ENCODE data around the gene TUBB1.
A peak's percentile ranks its signal among the peaks of the same experiment; 100 is the strongest.

TUBB1 gene

GRCh38 chr20:58975353-58975752 lies 43.9 kb upstream of the TUBB1 start:
- no peaks in the 10 kb centered on the region for H3K4me1 ChIP-seq
- no peaks in the 10 kb centered on the region for H3K9me3 ChIP-seq
- no peaks in the 10 kb centered on the region for H3K27me3 ChIP-seq
- no peak overlapping the region for H3K4me3 ChIP-seq (ENCODE audit: low read depth, low read length)
- no peak for TF ChIP-seq CTCF (IDR thresholded peaks at IDR 0.05; ENCODE audit: low read depth, low read length)
- no peak for DNase-seq
- no peaks in the 10 kb centered on the region for H3K36me3 ChIP-seq

DNA sequence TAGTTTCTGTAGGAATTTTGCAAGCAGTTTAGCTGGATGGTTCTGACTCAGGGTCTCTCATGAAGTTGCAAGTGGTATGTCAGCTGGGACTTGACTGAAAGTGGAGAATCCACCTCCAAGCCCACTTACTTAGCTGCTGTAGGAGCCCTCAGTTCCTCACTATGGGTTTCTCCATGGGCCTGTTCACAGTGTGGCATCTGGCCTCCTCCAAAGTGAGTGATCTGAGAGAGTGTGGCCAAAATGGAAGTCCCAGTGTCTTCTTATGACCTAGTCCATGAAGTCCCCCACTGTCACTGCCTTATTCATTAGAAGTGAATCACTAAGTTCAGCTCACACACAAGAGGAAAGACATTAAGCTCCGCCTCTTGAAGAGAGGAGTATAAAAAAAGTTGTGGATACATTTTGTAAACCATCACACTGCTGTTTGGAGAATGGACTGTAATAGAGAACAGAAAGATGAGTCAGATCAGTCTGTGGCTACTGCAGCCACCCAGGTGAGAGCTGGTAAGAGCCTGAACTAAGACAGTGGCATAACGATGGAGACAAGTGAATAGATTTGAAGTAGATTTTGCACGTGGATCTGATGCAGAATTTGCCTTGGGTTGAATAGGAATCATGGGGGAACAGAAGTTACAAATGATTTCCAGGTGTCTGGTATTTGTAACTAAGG lies 43.0 kb upstream of the TUBB1 start:
- no peak for DNase-seq
- no peak for TF ChIP-seq CTCF (IDR thresholded peaks at IDR 0.05; ENCODE audit: low read depth, low read length)
- no peaks in the 10 kb centered on the region for H3K9me3 ChIP-seq
- H3K36me3 ChIP-seq = no peaks in the 10 kb centered on the region
- no peaks in the 10 kb centered on the region for H3K27me3 ChIP-seq
- no peak overlapping the region for H3K4me3 ChIP-seq (ENCODE audit: low read depth, low read length)
- no peaks in the 10 kb centered on the region for H3K4me1 ChIP-seq

GRCh38 chr20:58978351-58979190 lies 40.7 kb upstream of the TUBB1 start:
- Histone ChIP-seq H3K4me3 (ENCODE audit: low read depth, low read length) (no peak overlapping the region), H3K27me3 (no peaks in the 10 kb centered on the region), H3K4me1 (peaks cover 3% of the 10 kb centered on the region), H3K36me3 (no peaks in the 10 kb centered on the region; the same call in 1 of the 2 replicates), H3K9me3 (no peaks in the 10 kb centered on the region)
- no peak for DNase-seq
- no peak for TF ChIP-seq CTCF (IDR thresholded peaks at IDR 0.05; ENCODE audit: low read depth, low read length)

- peaks cover 12% of the 10 kb centered on the region for H3K4me1 ChIP-seq
- H3K4me3 ChIP-seq (ENCODE audit: low read depth, low read length) = peak within 1 kb of the TSS; percentile 97
- peaks cover 10% of the 10 kb centered on the region for H3K36me3 ChIP-seq
- no peaks in the 10 kb centered on the region for H3K27me3 ChIP-seq
- no peak for TF ChIP-seq CTCF (IDR thresholded peaks at IDR 0.05; ENCODE audit: low read depth, low read length)
- peak; percentile 95 for DNase-seq
- no peaks in the 10 kb centered on the region for H3K9me3 ChIP-seq
Observed at GRCh38 chr20:58980711-58981627, 38.3 kb upstream of the TUBB1 start, which contains the start of gene NELFCD. Gene NELFCD, plus strand, starts transcription at chr20:58981256. Its CDS starts 54 bp downstream, at chr20:58981310.

- H3K9me3 ChIP-seq = no peaks in the 10 kb centered on the region
- peaks cover 16% of the 10 kb centered on the region for H3K36me3 ChIP-seq
- DNase-seq = peak; percentile 22
- H3K4me1 ChIP-seq = peaks cover 17% of the 10 kb centered on the region
- H3K27me3 ChIP-seq = no peaks in the 10 kb centered on the region
- H3K4me3 ChIP-seq (ENCODE audit: low read depth, low read length) = peak overlapping the region; percentile 97
- TF ChIP-seq CTCF (IDR thresholded peaks at IDR 0.05; ENCODE audit: low read depth, low read length) = no peak
Observed at GRCh38 chr20:58981628-58982364, 37.4 kb upstream of the TUBB1 start.

Data from BE2C (cell line).